SK-N-SH (cell line): Measurements from ENCODE around the gene LPP. TPM values are rescaled to one million over a fixed set of nuclear protein-coding genes. Genes with fewer than 3 reads are reported as not detected.

Experiments
- CTCF ChIA-PET: fragments of 300-600, 350-600 bp; formaldehyde crosslinking; extraction: SDS; loops from one replicate; lab custom pipeline; 2021; lab: Yijun Ruan, JAX
- POLR2A ChIA-PET: fragments of 350-600 bp; sonication (Branson Sonifier 250); formaldehyde crosslinking; extraction: SDS; loops from one replicate; lab custom pipeline; 2020; ENCODE audit warnings: antibody characterized with exemption, inconsistent platforms; lab: Yijun Ruan, JAX
- DNase-seq: peaks from one replicate; pipeline ENCODE4 v3.0.0; 2012
- H2AFZ ChIP-seq: fragments of 200-600 bp; sonication (generic); 2 replicates; pipeline ENCODE4 v1.8.1; 2016; ENCODE audit warnings: antibody characterized with exemption, mild to moderate bottlenecking, low read depth
- H3F3A ChIP-seq: fragments of 200-600 bp; sonication (generic); replicated peaks from 2 replicates; pipeline ENCODE3; 2016; ENCODE audit warnings: antibody characterized with exemption, mild to moderate bottlenecking; ENCODE audit not compliant: insufficient read depth
- H3K27ac ChIP-seq, 2 experiments: fragments of 200-500 bp in 1 of 2; fragments of 200-600 bp in 1 of 2; sonication (Bioruptor generic) in 1 of 2; sonication (generic), shearing (Covaris generic) in 1 of 2; 2 replicates each; pipeline versions ENCODE4 v1.5.1 to v1.6.1; 2014 to 2016; ENCODE audit warnings: low read depth in 2 of 2, inconsistent platforms in 1 of 2, low read length in 1 of 2, mild to moderate bottlenecking in 1 of 2, mixed read lengths in 1 of 2
- H3K27me3 ChIP-seq: fragments of 200-600 bp; sonication (generic), shearing (Covaris generic); 2 replicates; pipeline ENCODE4 v1.6.1; 2016; ENCODE audit warnings: mixed run types; ENCODE audit not compliant: insufficient read depth
- H3K36me3 ChIP-seq, 2 experiments: fragments of 200-500 bp in 1 of 2; fragments of 200-600 bp in 1 of 2; sonication (Bioruptor generic) in 1 of 2; sonication (generic) in 1 of 2; replicated peaks in 1 of 2; 2 replicates each; pipeline versions ENCODE3 to v1.5.1; 2014 to 2016; ENCODE audit warnings: low read length in 1 of 2, mild to moderate bottlenecking in 1 of 2; ENCODE audit not compliant: insufficient read depth in 2 of 2, control insufficient read depth in 1 of 2
- H3K4me1 ChIP-seq, 2 experiments: fragments of 200-500 bp in 1 of 2; fragments of 200-600 bp in 1 of 2; sonication (Bioruptor generic) in 1 of 2; sonication (generic), shearing (Covaris generic) in 1 of 2; 2 replicates each; pipeline versions ENCODE4 v1.5.1 to v1.6.1; 2014 to 2016; ENCODE audit warnings: low read depth in 1 of 2, low read length in 1 of 2, mixed run types in 1 of 2; ENCODE audit not compliant: insufficient read depth in 2 of 2, control insufficient read depth in 1 of 2
- H3K4me2 ChIP-seq: fragments of 200-600 bp; sonication (generic), shearing (Covaris generic); 2 replicates; pipeline ENCODE4 v1.6.1; 2017; ENCODE audit warnings: mixed run types
- H3K4me3 ChIP-seq, 2 experiments: fragments of 200-500 bp in 1 of 2; fragments of 200-600 bp in 1 of 2; sonication (Bioruptor generic) in 1 of 2; sonication (generic), shearing (Covaris generic) in 1 of 2; 2 replicates each; pipeline versions ENCODE4 v1.5.1 to v1.8.1; 2014 to 2016; ENCODE audit warnings: low read depth in 2 of 2, inconsistent platforms in 1 of 2, low read length in 1 of 2, mild to moderate bottlenecking in 1 of 2, mixed read lengths in 1 of 2, moderate library complexity in 1 of 2
- H3K79me2 ChIP-seq: fragments of 200-600 bp; sonication (generic); 2 replicates; pipeline ENCODE4 v1.8.1; 2017; ENCODE audit warnings: mild to moderate bottlenecking; ENCODE audit not compliant: insufficient read depth
- H3K9ac ChIP-seq: fragments of 200-600 bp; sonication (generic); 2 replicates; pipeline ENCODE4 v1.6.1; 2017; ENCODE audit warnings: mixed run types
- H3K9me2 ChIP-seq: fragments of 200-600 bp; sonication (generic); 2 replicates; pipeline ENCODE4 v1.6.1; 2017; ENCODE audit warnings: mixed run types
- H3K9me3 ChIP-seq: fragments of 200-600 bp; sonication (generic); 2 replicates; pipeline ENCODE4 v1.6.1; 2017; ENCODE audit warnings: mixed run types, mild to moderate bottlenecking, moderate library complexity
- H4K20me1 ChIP-seq: fragments of 200-600 bp; sonication (generic); 2 replicates; pipeline ENCODE4 v1.6.1; 2017; ENCODE audit warnings: mild to moderate bottlenecking, mixed run types; ENCODE audit not compliant: insufficient read depth
- FOSL2 ChIP-seq: IDR thresholded peaks from 2 replicates; pipeline ENCODE4 v1.4.0; 2012; ENCODE audit warnings: low read depth, mild to moderate bottlenecking, moderate library complexity, borderline replicate concordance
- FOXJ3 ChIP-seq: sonication (generic); formaldehyde crosslinking; IDR thresholded peaks from 2 replicates; pipeline ENCODE4 v1.5.1; 2020; ENCODE audit warnings: mild to moderate bottlenecking, missing genetic modification reagents
- JUND ChIP-seq: IDR thresholded peaks from 2 replicates; pipeline ENCODE4 v1.4.0; 2012
- MXI1 ChIP-seq: IDR thresholded peaks from 2 replicates; pipeline ENCODE4 v1.6.1; 2012; ENCODE audit warnings: mild to moderate bottlenecking, low read depth, low read length, improper control_type of control experiment
- RXRA ChIP-seq: IDR thresholded peaks from 2 replicates; pipeline ENCODE4 v1.4.0; 2012; ENCODE audit warnings: low read depth, mild to moderate bottlenecking, borderline replicate concordance
- TEAD4 ChIP-seq: IDR thresholded peaks from 2 replicates; pipeline ENCODE4 v1.4.0; 2012; ENCODE audit warnings: mild to moderate bottlenecking, borderline replicate concordance; ENCODE audit not compliant: insufficient read depth
- YY1 ChIP-seq: IDR thresholded peaks from 2 replicates; pipeline ENCODE4 v1.4.0; 2012; ENCODE audit warnings: low read depth, mild to moderate bottlenecking
- WGBS: methylation state at CpG from one replicate; pipeline ENCODE4 v1.1.6; 2017; ENCODE audit warnings: low lambda C conversion rate; 5-methylcytosine and 5-hydroxymethylcytosine counted together
- polyA plus RNA-seq, 3 experiments: library from polyadenylated mRNA; depleted of rRNA; stranded (reverse); fragments of >200 nt; gene quantifications; 2 replicates each; pipeline ENCODE4 v1.2.3, GENCODE V29; 2012
- TF ChIP-seq, protein P1 (sequence below): IDR thresholded peaks from 2 replicates; pipeline ENCODE4 v1.4.0; 2012; ENCODE audit warnings: low read depth, borderline replicate concordance
- TF ChIP-seq, protein P2 (sequence below): IDR thresholded peaks from 2 replicates; pipeline ENCODE4 v1.4.0; 2012; ENCODE audit warnings: low read depth, borderline replicate concordance
- TF ChIP-seq, protein P3 (sequence below): IDR thresholded peaks from 2 replicates; pipeline ENCODE4 v1.6.1; 2012; ENCODE audit warnings: mild to moderate bottlenecking, low read depth, low read length, moderate library complexity
- TF ChIP-seq, protein P4 (sequence below): fragments of 150-350 bp; IDR thresholded peaks from 2 replicates; pipeline ENCODE4 v1.6.1; 2016; ENCODE audit warnings: mild to moderate bottlenecking, low read depth, low read length

The LPP gene
- polyA plus RNA-seq, 1 of the 3 experiments (the other 2 are of a cell fraction) = 6.6 TPM

DNA sequence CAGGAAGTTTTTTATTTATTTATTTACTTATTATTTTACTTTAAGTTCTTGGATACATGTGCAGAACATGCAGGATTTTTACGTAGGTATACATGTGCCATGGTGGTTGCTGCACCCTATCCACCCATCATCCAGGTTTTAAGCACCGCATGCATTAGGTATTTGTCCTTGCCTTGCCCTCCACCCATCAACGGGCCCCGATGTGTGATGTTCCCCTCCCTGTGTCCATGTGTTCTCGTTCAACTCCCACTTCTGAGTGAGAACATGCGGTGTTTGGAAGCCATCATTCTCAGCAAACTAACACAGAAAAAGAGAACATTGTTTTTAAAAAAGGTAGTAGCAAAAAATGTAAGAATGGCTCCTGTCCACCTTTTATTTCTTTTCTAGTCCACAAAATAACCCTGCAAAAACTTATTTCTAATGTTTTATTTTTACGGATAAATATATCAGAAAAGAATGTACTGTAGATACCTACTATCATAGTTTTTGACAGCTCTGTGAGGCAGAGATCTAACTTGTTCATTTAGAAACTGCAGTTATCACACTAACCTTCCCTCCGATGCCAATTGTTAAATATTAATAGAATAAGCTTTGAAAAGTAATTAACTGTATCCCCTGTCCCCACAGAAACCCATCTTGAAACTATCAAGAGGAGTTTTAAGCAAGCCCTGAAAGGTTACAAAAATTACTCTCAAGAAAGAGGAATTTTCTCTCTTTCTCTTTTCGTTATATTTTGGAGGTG lies 189.2 kb downstream of the LPP start:
- POLR2A ChIA-PET = no interaction called here

More for the DNA sequence above, 189.2 kb downstream of the LPP start:
- Histone ChIP-seq H3K27ac (no peak overlapping the region), H3K27me3 (no peaks in the 10 kb centered on the region), H3K9ac (no peak overlapping the region), H3K4me1 (peaks cover 0 to 30% of the 10 kb centered on the region in 2 experiments; a peak in 2 of 4 replicates), H4K20me1 (no peaks in the 10 kb centered on the region), H2AFZ (no peak overlapping the region), H3K4me3 (no peak overlapping the region), H3K9me2 (no peaks in the 10 kb centered on the region), H3K9me3 (no peaks in the 10 kb centered on the region), H3K36me3 (peaks cover 0 to 15% of the 10 kb centered on the region in 2 experiments), H3K4me2 (no peak overlapping the region), H3F3A (peaks cover 19% of the 10 kb centered on the region), H3K79me2 (peaks cover 78% of the 10 kb centered on the region)
- no peak for DNase-seq
- TF ChIP-seq, protein P1, sequence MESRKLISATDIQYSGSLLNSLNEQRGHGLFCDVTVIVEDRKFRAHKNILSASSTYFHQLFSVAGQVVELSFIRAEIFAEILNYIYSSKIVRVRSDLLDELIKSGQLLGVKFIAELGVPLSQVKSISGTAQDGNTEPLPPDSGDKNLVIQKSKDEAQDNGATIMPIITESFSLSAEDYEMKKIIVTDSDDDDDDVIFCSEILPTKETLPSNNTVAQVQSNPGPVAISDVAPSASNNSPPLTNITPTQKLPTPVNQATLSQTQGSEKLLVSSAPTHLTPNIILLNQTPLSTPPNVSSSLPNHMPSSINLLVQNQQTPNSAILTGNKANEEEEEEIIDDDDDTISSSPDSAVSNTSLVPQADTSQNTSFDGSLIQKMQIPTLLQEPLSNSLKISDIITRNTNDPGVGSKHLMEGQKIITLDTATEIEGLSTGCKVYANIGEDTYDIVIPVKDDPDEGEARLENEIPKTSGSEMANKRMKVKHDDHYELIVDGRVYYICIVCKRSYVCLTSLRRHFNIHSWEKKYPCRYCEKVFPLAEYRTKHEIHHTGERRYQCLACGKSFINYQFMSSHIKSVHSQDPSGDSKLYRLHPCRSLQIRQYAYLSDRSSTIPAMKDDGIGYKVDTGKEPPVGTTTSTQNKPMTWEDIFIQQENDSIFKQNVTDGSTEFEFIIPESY = no peak
- TF ChIP-seq TEAD4 = no peak
- no peak for TF ChIP-seq FOXJ3 (CRISPR knock-in tag)
- TF ChIP-seq, protein P2, sequence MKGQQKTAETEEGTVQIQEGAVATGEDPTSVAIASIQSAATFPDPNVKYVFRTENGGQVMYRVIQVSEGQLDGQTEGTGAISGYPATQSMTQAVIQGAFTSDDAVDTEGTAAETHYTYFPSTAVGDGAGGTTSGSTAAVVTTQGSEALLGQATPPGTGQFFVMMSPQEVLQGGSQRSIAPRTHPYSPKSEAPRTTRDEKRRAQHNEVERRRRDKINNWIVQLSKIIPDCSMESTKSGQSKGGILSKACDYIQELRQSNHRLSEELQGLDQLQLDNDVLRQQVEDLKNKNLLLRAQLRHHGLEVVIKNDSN = no peak
- TF ChIP-seq, protein P3, sequence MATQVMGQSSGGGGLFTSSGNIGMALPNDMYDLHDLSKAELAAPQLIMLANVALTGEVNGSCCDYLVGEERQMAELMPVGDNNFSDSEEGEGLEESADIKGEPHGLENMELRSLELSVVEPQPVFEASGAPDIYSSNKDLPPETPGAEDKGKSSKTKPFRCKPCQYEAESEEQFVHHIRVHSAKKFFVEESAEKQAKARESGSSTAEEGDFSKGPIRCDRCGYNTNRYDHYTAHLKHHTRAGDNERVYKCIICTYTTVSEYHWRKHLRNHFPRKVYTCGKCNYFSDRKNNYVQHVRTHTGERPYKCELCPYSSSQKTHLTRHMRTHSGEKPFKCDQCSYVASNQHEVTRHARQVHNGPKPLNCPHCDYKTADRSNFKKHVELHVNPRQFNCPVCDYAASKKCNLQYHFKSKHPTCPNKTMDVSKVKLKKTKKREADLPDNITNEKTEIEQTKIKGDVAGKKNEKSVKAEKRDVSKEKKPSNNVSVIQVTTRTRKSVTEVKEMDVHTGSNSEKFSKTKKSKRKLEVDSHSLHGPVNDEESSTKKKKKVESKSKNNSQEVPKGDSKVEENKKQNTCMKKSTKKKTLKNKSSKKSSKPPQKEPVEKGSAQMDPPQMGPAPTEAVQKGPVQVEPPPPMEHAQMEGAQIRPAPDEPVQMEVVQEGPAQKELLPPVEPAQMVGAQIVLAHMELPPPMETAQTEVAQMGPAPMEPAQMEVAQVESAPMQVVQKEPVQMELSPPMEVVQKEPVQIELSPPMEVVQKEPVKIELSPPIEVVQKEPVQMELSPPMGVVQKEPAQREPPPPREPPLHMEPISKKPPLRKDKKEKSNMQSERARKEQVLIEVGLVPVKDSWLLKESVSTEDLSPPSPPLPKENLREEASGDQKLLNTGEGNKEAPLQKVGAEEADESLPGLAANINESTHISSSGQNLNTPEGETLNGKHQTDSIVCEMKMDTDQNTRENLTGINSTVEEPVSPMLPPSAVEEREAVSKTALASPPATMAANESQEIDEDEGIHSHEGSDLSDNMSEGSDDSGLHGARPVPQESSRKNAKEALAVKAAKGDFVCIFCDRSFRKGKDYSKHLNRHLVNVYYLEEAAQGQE = no peak
- TF ChIP-seq YY1 = no peak
- TF ChIP-seq, protein P4, sequence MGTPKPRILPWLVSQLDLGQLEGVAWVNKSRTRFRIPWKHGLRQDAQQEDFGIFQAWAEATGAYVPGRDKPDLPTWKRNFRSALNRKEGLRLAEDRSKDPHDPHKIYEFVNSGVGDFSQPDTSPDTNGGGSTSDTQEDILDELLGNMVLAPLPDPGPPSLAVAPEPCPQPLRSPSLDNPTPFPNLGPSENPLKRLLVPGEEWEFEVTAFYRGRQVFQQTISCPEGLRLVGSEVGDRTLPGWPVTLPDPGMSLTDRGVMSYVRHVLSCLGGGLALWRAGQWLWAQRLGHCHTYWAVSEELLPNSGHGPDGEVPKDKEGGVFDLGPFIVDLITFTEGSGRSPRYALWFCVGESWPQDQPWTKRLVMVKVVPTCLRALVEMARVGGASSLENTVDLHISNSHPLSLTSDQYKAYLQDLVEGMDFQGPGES = no peak
- TF ChIP-seq MXI1 = no peak
- no peak for TF ChIP-seq JUND
- TF ChIP-seq FOSL2 = no peak
- no peak for TF ChIP-seq RXRA
- 74% methylated on average over 9 of the region's 9 CpGs for WGBS
- CTCF ChIA-PET = no interaction called here
